HepG2 (cell line): Measurements from ENCODE around the gene VPS11. TPM values are rescaled to one million over a fixed set of nuclear protein-coding genes. Genes with fewer than 3 reads are reported as not detected.
A peak's percentile ranks its signal among the peaks of the same experiment; 100 is the strongest.

ENCODE experiments used
- GABPA ChIP-seq, 2 experiments: IDR thresholded peaks; 2 replicates each; pipeline ENCODE4 v1.6.1; 2011 to 2016; ENCODE audit warnings: low read depth in 2 of 2, low read length in 1 of 2, missing biosample characterization in 1 of 2, missing genetic modification characterization in 1 of 2
- NRL ChIP-seq: sonication (generic); formaldehyde crosslinking; IDR thresholded peaks from 2 replicates; pipeline ENCODE4 v1.5.0; 2020; ENCODE audit warnings: missing genetic modification reagents, mild to moderate bottlenecking, moderate library complexity, borderline replicate concordance
- PAF1 ChIP-seq: IDR thresholded peaks from 2 replicates; pipeline ENCODE4 v1.6.1; 2016; ENCODE audit warnings: missing genetic modification reagents, missing compliant biosample characterization
- POLR2A ChIP-seq, 2 experiments: IDR thresholded peaks; 2 replicates each; pipeline ENCODE4 v1.6.1; 2011; ENCODE audit warnings: low read depth in 2 of 2, low read length in 2 of 2, mild to moderate bottlenecking in 1 of 2, moderate library complexity in 1 of 2; ENCODE audit not compliant: insufficient read depth in 1 of 2
- STAG1 ChIP-seq: sonication (generic); formaldehyde crosslinking; IDR thresholded peaks from 2 replicates; pipeline ENCODE4 v1.4.0; 2020; ENCODE audit warnings: missing genetic modification reagents
- TMF1 ChIP-seq: sonication (generic); formaldehyde crosslinking; IDR thresholded peaks from 2 replicates; pipeline ENCODE4 v1.8.1; 2022; ENCODE audit warnings: low read depth, missing genetic modification reagents
- ZBTB7B ChIP-seq: sonication (generic); formaldehyde crosslinking; IDR thresholded peaks from 2 replicates; pipeline ENCODE4 v1.4.0; 2020; ENCODE audit warnings: missing genetic modification reagents
- ZNF12 ChIP-seq: sonication (generic); formaldehyde crosslinking; IDR thresholded peaks from 2 replicates; pipeline ENCODE4 v1.5.0; 2020; ENCODE audit warnings: missing genetic modification reagents
- ZNF607 ChIP-seq: sonication (generic); formaldehyde crosslinking; IDR thresholded peaks from 2 replicates; pipeline ENCODE4 v1.5.1; 2020; ENCODE audit warnings: missing genetic modification reagents, mild to moderate bottlenecking, borderline replicate concordance
- polyA plus RNA-seq, 8 experiments: library from polyadenylated mRNA; depleted of rRNA in 3 of 8; stranded (reverse) in 7 of 8; unstranded in 1 of 8; fragments of >200 nt; fragmentation: Illumina TruSeq in 4 of 8; extraction: Trizol in 4 of 8; gene quantifications; 2 replicates each; pipeline versions ENCODE4 v1.2.1 to v1.2.3, GENCODE V29; 2011 to 2016; ENCODE audit warnings: low read depth in 4 of 8, missing spikeins in 1 of 8, mixed read lengths in 1 of 8; ENCODE audit not compliant: insufficient read depth in 1 of 8
- total RNA-seq, 5 experiments: library from RNA; depleted of rRNA; stranded (reverse); fragments of >200 nt; fragmentation: Illumina TruSeq; extraction: Trizol; gene quantifications; 2 replicates each; pipeline ENCODE4 v1.2.3, GENCODE V29; 2016; ENCODE audit warnings: low read depth in 1 of 5
- TF ChIP-seq, protein P1 (sequence below): IDR thresholded peaks from 2 replicates; pipeline ENCODE4 v1.6.1; 2012; ENCODE audit warnings: low read depth, low read length, improper control_type of control experiment
- TF ChIP-seq, protein P2 (sequence below): sonication (generic); formaldehyde crosslinking; IDR thresholded peaks from 2 replicates; pipeline ENCODE4 v1.4.0; 2020; ENCODE audit warnings: missing genetic modification reagents
- TF ChIP-seq, protein P3 (sequence below): IDR thresholded peaks from 2 replicates; pipeline ENCODE4 v1.6.1; 2016; ENCODE audit warnings: mild to moderate bottlenecking
- TF ChIP-seq, protein P4 (sequence below): sonication (generic); formaldehyde crosslinking; IDR thresholded peaks from 2 replicates; pipeline ENCODE4 v1.4.0; 2020; ENCODE audit warnings: missing genetic modification reagents

VPS11 gene
- total and polyA plus RNA-seq, 2 of the 13 experiments (the other 11 are each of a cell fraction or from before 2014, with no cell fraction given) = 13.7 to 21.6 TPM

DNA sequence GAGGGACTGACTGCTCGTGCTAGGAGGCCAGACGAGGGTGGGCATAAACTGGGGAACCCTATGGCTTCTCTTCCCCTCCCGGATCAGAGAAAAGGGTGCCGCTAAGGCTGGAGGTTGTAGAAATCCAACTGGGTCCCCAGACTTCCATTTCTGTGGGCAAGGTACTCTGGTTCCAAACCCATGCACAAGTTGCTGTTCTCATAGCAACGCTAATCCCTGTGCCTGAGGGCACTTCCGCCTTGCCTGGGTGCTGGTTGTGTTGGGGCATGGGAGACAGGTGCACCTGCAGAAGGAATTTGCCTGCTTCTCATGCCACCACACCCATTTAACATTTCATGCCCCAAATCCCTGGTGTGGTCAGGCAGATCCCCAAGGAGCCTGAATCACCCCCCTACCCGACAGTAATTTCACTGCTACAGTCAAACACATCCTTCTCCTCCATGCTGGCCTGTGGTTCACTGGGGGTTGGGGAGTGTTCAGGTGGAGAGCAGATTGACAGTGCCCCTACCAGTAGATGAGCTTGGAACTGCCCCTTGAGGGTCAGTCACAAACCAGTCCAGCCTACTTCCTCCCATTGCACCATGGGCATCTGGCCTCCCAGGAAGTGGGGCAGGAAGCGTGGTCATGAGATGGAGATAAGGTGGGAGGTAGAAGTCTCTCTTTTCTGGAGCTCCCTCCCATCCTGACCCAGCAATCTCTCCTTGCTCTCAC is 40.7 kb downstream of the VPS11 start (continued):
- TF ChIP-seq POLR2A (IDR thresholded peaks at IDR 0.05; ENCODE audit: insufficient read depth in 1 of 2, low read depth in 2 of 2, low read length in 2 of 2) (peak; percentile 20 to 48; a peak in 2 of 4 replicates), TMF1 (CRISPR knock-in tag) (no peak), ZNF12 (CRISPR knock-in tag) (no peak), PAF1 (CRISPR knock-in tag) (no peak), ZBTB7B (CRISPR knock-in tag) (peak; percentile 33; the same call in 1 of the 2 replicates), ZNF607 (CRISPR knock-in tag) (no peak), NRL (CRISPR knock-in tag) (no peak), GABPA (IDR thresholded peaks at IDR 0.05; ENCODE audit: low read depth, low read length) (peak; percentile 59), GABPA (CRISPR knock-in tag; IDR thresholded peaks at IDR 0.05; ENCODE audit: low read depth) (peak; percentile 87), STAG1 (CRISPR knock-in tag) (no peak)
- TF ChIP-seq, protein P1, sequence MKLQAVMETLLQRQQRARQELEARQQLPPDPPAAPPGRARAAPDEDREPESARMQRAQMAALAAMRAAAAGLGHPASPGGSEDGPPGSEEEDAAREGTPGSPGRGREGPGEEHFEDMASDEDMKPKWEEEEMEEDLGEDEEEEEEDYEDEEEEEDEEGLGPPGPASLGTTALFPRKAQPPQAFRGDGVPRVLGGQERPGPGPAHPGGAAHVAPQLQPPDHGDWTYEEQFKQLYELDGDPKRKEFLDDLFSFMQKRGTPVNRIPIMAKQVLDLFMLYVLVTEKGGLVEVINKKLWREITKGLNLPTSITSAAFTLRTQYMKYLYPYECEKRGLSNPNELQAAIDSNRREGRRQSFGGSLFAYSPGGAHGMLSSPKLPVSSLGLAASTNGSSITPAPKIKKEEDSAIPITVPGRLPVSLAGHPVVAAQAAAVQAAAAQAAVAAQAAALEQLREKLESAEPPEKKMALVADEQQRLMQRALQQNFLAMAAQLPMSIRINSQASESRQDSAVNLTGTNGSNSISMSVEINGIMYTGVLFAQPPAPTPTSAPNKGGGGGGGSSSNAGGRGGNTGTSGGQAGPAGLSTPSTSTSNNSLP = no peak
- TF ChIP-seq, protein P2, sequence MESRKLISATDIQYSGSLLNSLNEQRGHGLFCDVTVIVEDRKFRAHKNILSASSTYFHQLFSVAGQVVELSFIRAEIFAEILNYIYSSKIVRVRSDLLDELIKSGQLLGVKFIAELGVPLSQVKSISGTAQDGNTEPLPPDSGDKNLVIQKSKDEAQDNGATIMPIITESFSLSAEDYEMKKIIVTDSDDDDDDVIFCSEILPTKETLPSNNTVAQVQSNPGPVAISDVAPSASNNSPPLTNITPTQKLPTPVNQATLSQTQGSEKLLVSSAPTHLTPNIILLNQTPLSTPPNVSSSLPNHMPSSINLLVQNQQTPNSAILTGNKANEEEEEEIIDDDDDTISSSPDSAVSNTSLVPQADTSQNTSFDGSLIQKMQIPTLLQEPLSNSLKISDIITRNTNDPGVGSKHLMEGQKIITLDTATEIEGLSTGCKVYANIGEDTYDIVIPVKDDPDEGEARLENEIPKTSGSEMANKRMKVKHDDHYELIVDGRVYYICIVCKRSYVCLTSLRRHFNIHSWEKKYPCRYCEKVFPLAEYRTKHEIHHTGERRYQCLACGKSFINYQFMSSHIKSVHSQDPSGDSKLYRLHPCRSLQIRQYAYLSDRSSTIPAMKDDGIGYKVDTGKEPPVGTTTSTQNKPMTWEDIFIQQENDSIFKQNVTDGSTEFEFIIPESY = no peak
- TF ChIP-seq, protein P3, sequence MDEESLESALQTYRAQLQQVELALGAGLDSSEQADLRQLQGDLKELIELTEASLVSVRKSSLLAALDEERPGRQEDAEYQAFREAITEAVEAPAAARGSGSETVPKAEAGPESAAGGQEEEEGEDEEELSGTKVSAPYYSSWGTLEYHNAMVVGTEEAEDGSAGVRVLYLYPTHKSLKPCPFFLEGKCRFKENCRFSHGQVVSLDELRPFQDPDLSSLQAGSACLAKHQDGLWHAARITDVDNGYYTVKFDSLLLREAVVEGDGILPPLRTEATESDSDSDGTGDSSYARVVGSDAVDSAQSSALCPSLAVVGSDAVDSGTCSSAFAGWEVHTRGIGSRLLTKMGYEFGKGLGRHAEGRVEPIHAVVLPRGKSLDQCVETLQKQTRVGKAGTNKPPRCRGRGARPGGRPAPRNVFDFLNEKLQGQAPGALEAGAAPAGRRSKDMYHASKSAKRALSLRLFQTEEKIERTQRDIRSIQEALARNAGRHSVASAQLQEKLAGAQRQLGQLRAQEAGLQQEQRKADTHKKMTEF = no peak
- TF ChIP-seq, protein P4, sequence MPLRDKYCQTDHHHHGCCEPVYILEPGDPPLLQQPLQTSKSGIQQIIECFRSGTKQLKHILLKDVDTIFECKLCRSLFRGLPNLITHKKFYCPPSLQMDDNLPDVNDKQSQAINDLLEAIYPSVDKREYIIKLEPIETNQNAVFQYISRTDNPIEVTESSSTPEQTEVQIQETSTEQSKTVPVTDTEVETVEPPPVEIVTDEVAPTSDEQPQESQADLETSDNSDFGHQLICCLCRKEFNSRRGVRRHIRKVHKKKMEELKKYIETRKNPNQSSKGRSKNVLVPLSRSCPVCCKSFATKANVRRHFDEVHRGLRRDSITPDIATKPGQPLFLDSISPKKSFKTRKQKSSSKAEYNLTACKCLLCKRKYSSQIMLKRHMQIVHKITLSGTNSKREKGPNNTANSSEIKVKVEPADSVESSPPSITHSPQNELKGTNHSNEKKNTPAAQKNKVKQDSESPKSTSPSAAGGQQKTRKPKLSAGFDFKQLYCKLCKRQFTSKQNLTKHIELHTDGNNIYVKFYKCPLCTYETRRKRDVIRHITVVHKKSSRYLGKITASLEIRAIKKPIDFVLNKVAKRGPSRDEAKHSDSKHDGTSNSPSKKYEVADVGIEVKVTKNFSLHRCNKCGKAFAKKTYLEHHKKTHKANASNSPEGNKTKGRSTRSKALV = no peak
